Fibroblast of skin of scalp (primary cell): ENCODE results near the gene CYS1. TPM values are rescaled to one million over a fixed set of nuclear protein-coding genes. Genes with fewer than 3 reads are reported as not detected.
"Not testable (repeated sequence)": the region's sequence is repeated elsewhere in the genome, so short reads cannot be mapped to it uniquely, and the experiment has no call there.

Experiments used
- DNase-seq: peaks from one replicate; pipeline ENCODE4 v3.0.0-alpha.2; 2013
- polyA plus RNA-seq, 2 experiments: library from polyadenylated mRNA; unstranded; fragments of 120-200 nt; gene quantifications; one replicate each; pipeline ENCODE4 v1.2.1, GENCODE V29; 2013; ENCODE audit not compliant: insufficient read length in 2 of 2

CYS1 gene
- polyA plus RNA-seq (2013, experiment 1 of 2; ENCODE audit: insufficient read length), result 0.55 TPM
- polyA plus RNA-seq (2013, experiment 2 of 2; ENCODE audit: insufficient read length), result 1.1 TPM

GRCh38 chr2:10079870-10080535 is at the start of gene CYS1:
TSS of gene CYS1 (minus strand) at chr2:10080411. CDS start at chr2:10080223, 188 bp downstream.
- no peak for DNase-seq

- DNase-seq, result no peak
These were observed 49.3 kb upstream of the CYS1 start for GRCh38 chr2:10129490-10129889.

GRCh38 chr2:10128420-10128819 is 48.2 kb upstream of the CYS1 start:
- no peak for DNase-seq

- no peak for DNase-seq
These were observed 46.4 kb upstream of the CYS1 start for GRCh38 chr2:10126632-10127026.

GRCh38 chr2:10125842-10126631 is 45.8 kb upstream of the CYS1 start:
- no peak for DNase-seq

GRCh38 chr2:10124538-10125045 is 44.4 kb upstream of the CYS1 start:
- DNase-seq, result peak; percentile 77

- no peak for DNase-seq
These were observed 43.1 kb upstream of the CYS1 start for GRCh38 chr2:10123281-10123680.

- DNase-seq, result peak; percentile 94
These were observed 42.5 kb upstream of the CYS1 start, which contains the start of gene RRM2 for GRCh38 chr2:10122500-10123280. TSS of gene RRM2 (plus strand) at chr2:10122739. CDS start at chr2:10122799, 60 bp downstream.

- peak; percentile 38 for DNase-seq
These were observed 40.8 kb upstream of the CYS1 start for GRCh38 chr2:10120877-10121574.

GRCh38 chr2:10120158-10120876 is 40.1 kb upstream of the CYS1 start:
- DNase-seq, result peak; percentile 90

- DNase-seq, result no peak
These were observed 39.5 kb upstream of the CYS1 start for GRCh38 chr2:10119601-10120157.

- no peak for DNase-seq
These were observed 38.8 kb upstream of the CYS1 start for GRCh38 chr2:10119027-10119325.

GRCh38 chr2:10109311-10109710 is 29.1 kb upstream of the CYS1 start:
- no peak for DNase-seq

- DNase-seq, result not testable (repeated sequence)
These were observed 24.7 kb upstream of the CYS1 start for GRCh38 chr2:10104906-10105305.

GRCh38 chr2:10103179-10103578 is 23.0 kb upstream of the CYS1 start:
- no peak for DNase-seq

GRCh38 chr2:10101491-10101890 is 21.3 kb upstream of the CYS1 start:
- DNase-seq, result no peak

- DNase-seq, result peak; percentile 63
These were observed 17.3 kb upstream of the CYS1 start for GRCh38 chr2:10097352-10098148.

- DNase-seq, result no peak
These were observed 16.4 kb upstream of the CYS1 start for GRCh38 chr2:10096641-10097040.

GRCh38 chr2:10095175-10095574 is 15.0 kb upstream of the CYS1 start:
- no peak for DNase-seq

- DNase-seq, result no peak
These were observed 14.1 kb upstream of the CYS1 start for GRCh38 chr2:10094271-10094814.
